Measurements from ENCODE around the gene OPRL1.

GRCh38 chr20:64110411-64111068, 30.7 kb downstream of the OPRL1 start:
- TF ChIP-seq, protein P1, sequence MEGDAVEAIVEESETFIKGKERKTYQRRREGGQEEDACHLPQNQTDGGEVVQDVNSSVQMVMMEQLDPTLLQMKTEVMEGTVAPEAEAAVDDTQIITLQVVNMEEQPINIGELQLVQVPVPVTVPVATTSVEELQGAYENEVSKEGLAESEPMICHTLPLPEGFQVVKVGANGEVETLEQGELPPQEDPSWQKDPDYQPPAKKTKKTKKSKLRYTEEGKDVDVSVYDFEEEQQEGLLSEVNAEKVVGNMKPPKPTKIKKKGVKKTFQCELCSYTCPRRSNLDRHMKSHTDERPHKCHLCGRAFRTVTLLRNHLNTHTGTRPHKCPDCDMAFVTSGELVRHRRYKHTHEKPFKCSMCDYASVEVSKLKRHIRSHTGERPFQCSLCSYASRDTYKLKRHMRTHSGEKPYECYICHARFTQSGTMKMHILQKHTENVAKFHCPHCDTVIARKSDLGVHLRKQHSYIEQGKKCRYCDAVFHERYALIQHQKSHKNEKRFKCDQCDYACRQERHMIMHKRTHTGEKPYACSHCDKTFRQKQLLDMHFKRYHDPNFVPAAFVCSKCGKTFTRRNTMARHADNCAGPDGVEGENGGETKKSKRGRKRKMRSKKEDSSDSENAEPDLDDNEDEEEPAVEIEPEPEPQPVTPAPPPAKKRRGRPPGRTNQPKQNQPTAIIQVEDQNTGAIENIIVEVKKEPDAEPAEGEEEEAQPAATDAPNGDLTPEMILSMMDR (IDR thresholded peaks at IDR 0.05), result no peak
- no peak for TF ChIP-seq POLR2A (IDR thresholded peaks at IDR 0.05)
- TF ChIP-seq EP300 (IDR thresholded peaks at IDR 0.05; ENCODE audit: low read depth), result no peak
- TF ChIP-seq POLR2AphosphoS5 (IDR thresholded peaks at IDR 0.05), result no peak
